Adrenal gland (tissue), 19 donors: Measurements from ENCODE around the gene PIWIL4. TPM values are rescaled to one million over a fixed set of nuclear protein-coding genes. Genes with fewer than 3 reads are reported as not detected.
A peak's percentile ranks its signal among the peaks of the same experiment; 100 is the strongest.

Experiments
- DNase-seq, 7 donors: peaks; one replicate each; pipeline ENCODE4 v3.0.0-alpha.2; 2019 to 2020
- H3K27ac ChIP-seq, 5 donors: fragments of 200-600 bp; sonication (generic) in 4 of 5; 1 replicate in 3 of 5; 2 replicates in 2 of 5; pipeline versions ENCODE4 v1.5.1 to v1.8.0; 2016 to 2020; ENCODE audit warnings: mild to moderate bottlenecking in 1 of 5
- H3K27me3 ChIP-seq: fragments of 200-600 bp; 2 replicates; pipeline ENCODE4 v1.8.0; 2021
- H3K36me3 ChIP-seq, 2 donors: fragments of 200-600 bp; replicated peaks in 1 of 2; 1 replicate in 1 of 2; 2 replicates in 1 of 2; pipeline versions ENCODE4 v1.5.1 to v1.8.0; 2018 to 2022
- H3K4me1 ChIP-seq, 2 donors: fragments of 200-600 bp; replicated peaks in 1 of 2; 1 replicate in 1 of 2; 2 replicates in 1 of 2; pipeline versions ENCODE4 v1.5.1 to v1.8.0; 2018 to 2021
- H3K4me3 ChIP-seq, 4 donors: fragments of 200-600 bp; sonication (generic) in 3 of 4; one replicate each; pipeline ENCODE4 v1.5.1; 2016 to 2018
- H3K9me3 ChIP-seq, 3 donors: fragments of 200-600 bp; sonication (generic) in 1 of 3; replicated peaks in 1 of 3; 1 replicate in 2 of 3; 2 replicates in 1 of 3; pipeline versions ENCODE4 v1.5.1 to v1.8.0; 2016 to 2021
- POLR2A ChIP-seq, 2 donors: fragments of 450-650 bp; IDR thresholded peaks; one replicate each; pipeline ENCODE4 v1.6.1; 2017; ENCODE audit warnings: antibody characterized with exemption in 2 of 2, mild to moderate bottlenecking in 2 of 2, moderate library complexity in 1 of 2
- WGBS, 4 donors: extraction: QIAGEN DNeasy Blood & Tissue Kit in 2 of 4; methylation state at CpG; one replicate each; pipeline versions ENCODE4 v1.1.5 to v1.1.7; 2013 to 2017; 5-methylcytosine and 5-hydroxymethylcytosine counted together
- intact Hi-C, 2 donors: fragments of 100-400 bp; cut with DNase I; formaldehyde crosslinking; loops; one replicate each; pipeline versions ENCODE4 v1.14.1 to v1.15.0; 2022 to 2023
- long read RNA-seq, 10 donors: library from polyadenylated mRNA in 3 of 10; unstranded in 2 of 10; stranded (forward) in 1 of 10; transcript quantifications; one replicate each; pipeline ENCODE4 v2.0.0 and lab custom pipeline, GENCODE V29; 2021 to 2026
- polyA plus RNA-seq, 3 donors: library from polyadenylated mRNA; stranded (reverse); fragments of 200-250 nt in 2 of 3; fragments of 350-450 nt in 1 of 3; fragmentation: Illumina TruSeq in 1 of 3; extraction: RNeasy Lipid Tissue Mini Kit (QIAGEN cat#74804) in 1 of 3; gene quantifications; one replicate each; pipeline ENCODE4 v1.2.3, GENCODE V29; 2013 to 2014
- total RNA-seq, 9 donors: library from RNA; depleted of rRNA in 4 of 9; stranded (reverse); fragments of >200 nt in 4 of 9; fragments of 120-200 nt in 1 of 9; fragmentation: NEBNext Ultra II Directional in 1 of 9; extraction: Animal tissue kit (Norgen Biotek cat#: 25700) in 1 of 9; gene quantifications; one replicate each; pipeline versions ENCODE4 v1.1.0 to v1.2.4, GENCODE V29; 2013 to 2023
- TF ChIP-seq, protein P1 (sequence below), 6 experiments: fragments of 450-650 bp in 4 of 6; fragments of 200-600 bp in 2 of 6; sonication (generic) in 1 of 6; IDR thresholded peaks; 1 replicate in 5 of 6; 2 replicates in 1 of 6; pipeline versions ENCODE4 v1.5.1 to v1.8.0; 2016 to 2021; ENCODE audit warnings: antibody characterized with exemption in 6 of 6, mild to moderate bottlenecking in 2 of 6, moderate library complexity in 1 of 6
- donor health status: healthy with polysubstance abuse.
- donor health status: Bipolar disorder and iron deficiency.
- donor health status: DM: yes; HTN: yes; CAD: no.
- donor health status: DM: no; HTN: no; CAD: no.
- donor health status: DM: no; HTN: no; CAD: no.
- donor health status: DM: yes; HTN: yes; CAD: no.

PIWIL4 gene
- 1 to 10 TPM in 6 of 9 donors, under 1 TPM in 3; 0.12 to 3.0 (median 1.6) TPM for total RNA-seq
- polyA plus RNA-seq, result 1 to 10 TPM in 2 of 3 donors, under 1 TPM in 1; 0.71 to 2.9 (median 2.9) TPM
- long read RNA-seq, donor 1, result 0 reads
- long read RNA-seq, donor 2, result 0 reads
- long read RNA-seq, donor 3, result 0 reads
- long read RNA-seq, donor 4, result 0 reads
- long read RNA-seq, donor 5, partial matches to known transcripts, result 0 of 2 reads
- long read RNA-seq, donor 5, other reads (novel, unspliced or antisense), result 2 of 2 reads
- long read RNA-seq, donor 6, partial matches to known transcripts, result 0 of 1 reads
- long read RNA-seq, donor 6, other reads (novel, unspliced or antisense), result 1 of 1 reads
- long read RNA-seq, donor 7, result 0 reads
- long read RNA-seq, donor 8, result 0 reads
- long read RNA-seq, donor 9, partial matches to known transcripts, result 0 of 1 reads
- long read RNA-seq, donor 9, other reads (novel, unspliced or antisense), result 0 of 1 reads
- long read RNA-seq, donor 10, result 0 reads

DNA sequence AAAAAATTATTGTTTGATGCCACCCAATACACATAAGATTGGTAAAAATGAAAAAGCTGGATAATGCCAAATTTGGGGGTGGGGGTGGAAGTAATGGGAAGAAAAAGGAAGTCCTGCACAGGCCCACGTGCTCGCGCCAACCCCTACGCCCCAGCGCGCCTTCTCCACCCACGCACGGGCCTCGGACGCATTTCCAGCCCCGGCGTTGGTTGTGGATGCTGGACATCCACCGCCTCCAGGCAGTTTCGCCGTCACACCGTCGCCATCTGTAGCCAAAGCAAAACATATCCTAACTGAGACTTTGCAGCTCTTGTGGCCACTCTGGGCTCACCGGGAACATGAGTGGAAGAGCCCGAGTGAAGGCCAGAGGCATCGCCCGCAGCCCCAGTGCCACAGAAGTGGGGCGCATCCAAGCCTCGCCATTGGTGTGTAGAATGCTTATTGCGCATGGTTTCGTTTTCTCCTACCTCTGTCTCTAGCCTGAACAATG lies at the start of gene PIWIL4:
Gene PIWIL4 (plus strand): TSS at position 188 of the 490 bp plus-strand sequence. CDS start 151 bp downstream, at position 339.
- WGBS, 4 donors, result 94 to 97% (median 96%) methylated on average over 24 to 25 of the region's 25 CpGs

DNA sequence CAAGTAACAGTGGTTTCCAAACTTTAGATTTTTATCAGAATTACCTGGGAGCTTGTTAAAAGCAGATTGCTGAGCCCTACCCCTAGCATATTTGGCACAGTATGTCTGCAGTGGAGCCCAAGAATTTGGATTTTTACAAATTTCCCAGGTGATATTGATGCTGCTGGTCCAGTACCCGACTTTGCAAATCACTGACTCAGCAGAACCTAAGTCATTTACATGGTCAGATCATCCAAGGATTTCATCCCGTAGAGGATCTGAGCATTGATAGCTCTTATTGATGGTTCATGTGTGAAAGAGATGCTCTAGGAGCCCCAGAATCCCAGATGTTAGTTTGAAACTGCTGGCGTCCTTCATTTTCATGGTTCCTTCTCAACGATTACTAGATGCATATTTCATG lies 48.9 kb upstream of the PIWIL4 start:
- Histone ChIP-seq H3K36me3 (no peaks in the 10 kb centered on the region), H3K27me3 (no peaks in the 10 kb centered on the region), H3K4me1 (peaks cover 0 to 4% of the 10 kb centered on the region in 2 donors), H3K27ac (no peak overlapping the region), H3K9me3 (no peaks in the 10 kb centered on the region), H3K4me3 (no peak overlapping the region)
- TF ChIP-seq, protein P1, sequence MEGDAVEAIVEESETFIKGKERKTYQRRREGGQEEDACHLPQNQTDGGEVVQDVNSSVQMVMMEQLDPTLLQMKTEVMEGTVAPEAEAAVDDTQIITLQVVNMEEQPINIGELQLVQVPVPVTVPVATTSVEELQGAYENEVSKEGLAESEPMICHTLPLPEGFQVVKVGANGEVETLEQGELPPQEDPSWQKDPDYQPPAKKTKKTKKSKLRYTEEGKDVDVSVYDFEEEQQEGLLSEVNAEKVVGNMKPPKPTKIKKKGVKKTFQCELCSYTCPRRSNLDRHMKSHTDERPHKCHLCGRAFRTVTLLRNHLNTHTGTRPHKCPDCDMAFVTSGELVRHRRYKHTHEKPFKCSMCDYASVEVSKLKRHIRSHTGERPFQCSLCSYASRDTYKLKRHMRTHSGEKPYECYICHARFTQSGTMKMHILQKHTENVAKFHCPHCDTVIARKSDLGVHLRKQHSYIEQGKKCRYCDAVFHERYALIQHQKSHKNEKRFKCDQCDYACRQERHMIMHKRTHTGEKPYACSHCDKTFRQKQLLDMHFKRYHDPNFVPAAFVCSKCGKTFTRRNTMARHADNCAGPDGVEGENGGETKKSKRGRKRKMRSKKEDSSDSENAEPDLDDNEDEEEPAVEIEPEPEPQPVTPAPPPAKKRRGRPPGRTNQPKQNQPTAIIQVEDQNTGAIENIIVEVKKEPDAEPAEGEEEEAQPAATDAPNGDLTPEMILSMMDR (IDR thresholded peaks at IDR 0.05), result no peak
- no peak for TF ChIP-seq POLR2A (IDR thresholded peaks at IDR 0.05)
- 55 to 71% (median 56%) methylated on average over 4 of the region's 4 CpGs for WGBS, 4 donors
- no peak for DNase-seq
- intact Hi-C loops, result no loop called here

More for the DNA sequence above, at the start of gene PIWIL4:
- Histone ChIP-seq H3K36me3 (no peaks in the 10 kb centered on the region), H3K4me3 (no peak within 1 kb of the TSS), H3K27me3 (no peaks in the 10 kb centered on the region), H3K27ac (no peak within 1 kb of the TSS), H3K4me1 (peaks cover 4 to 8% of the 10 kb centered on the region in 2 donors), H3K9me3 (no peaks in the 10 kb centered on the region)
- TF ChIP-seq POLR2A (IDR thresholded peaks at IDR 0.05), result no peak
- TF ChIP-seq, protein P1 (IDR thresholded peaks at IDR 0.05), result no peak
- DNase-seq, result no peak
- intact Hi-C loops, result no loop called here

DNA sequence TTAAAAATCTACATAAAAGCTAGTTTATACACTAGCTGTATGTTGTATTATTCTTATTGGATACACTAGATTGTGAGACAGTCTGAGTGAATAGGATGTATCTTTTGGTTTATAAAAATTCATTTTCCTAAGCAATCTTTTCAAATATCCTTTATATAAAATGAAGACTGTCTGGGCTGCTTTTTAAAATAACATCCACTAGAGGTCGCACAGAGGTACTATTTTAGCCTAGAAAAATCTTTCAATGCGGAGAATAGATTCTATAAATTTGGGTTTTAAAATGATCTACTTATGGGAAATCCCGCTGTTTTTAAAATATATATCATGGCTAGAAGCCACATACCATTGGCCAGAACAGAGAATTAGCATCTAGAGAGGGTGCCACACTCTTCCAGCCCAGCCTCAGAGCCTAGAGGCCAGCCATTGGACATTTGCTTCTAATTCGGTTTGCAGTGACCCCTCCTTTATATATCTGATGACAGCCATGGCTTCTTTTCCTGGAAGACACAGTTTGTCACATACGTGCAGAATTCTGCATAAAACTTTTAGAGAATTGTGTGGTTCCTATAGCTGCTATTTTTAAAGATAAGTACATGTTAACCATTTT lies 47.6 kb upstream of the PIWIL4 start:
- peak in 1 of 7 donors; percentile 30 for DNase-seq
- 2 to 12% (median 7%) methylated on average over 5 of the region's 5 CpGs for WGBS, 4 donors
- no peaks in the 10 kb centered on the region for H3K36me3 ChIP-seq
- intact Hi-C loops, result loop anchor here (5.0 to 10.0 kb wide), 3 partner anchors 43 to 375 kb away; no protein-coding TSS in a partner anchor
- H3K4me3 ChIP-seq, result no peak overlapping the region
- no peaks in the 10 kb centered on the region for H3K9me3 ChIP-seq
- no peaks in the 10 kb centered on the region for H3K27me3 ChIP-seq
- H3K27ac ChIP-seq, result no peak overlapping the region
- TF ChIP-seq, protein P1 (IDR thresholded peaks at IDR 0.05), result peak; percentile 45 to 77 (median 56)
- no peak for TF ChIP-seq POLR2A (IDR thresholded peaks at IDR 0.05)
- H3K4me1 ChIP-seq, result peaks cover 0 to 4% of the 10 kb centered on the region in 2 donors

DNA sequence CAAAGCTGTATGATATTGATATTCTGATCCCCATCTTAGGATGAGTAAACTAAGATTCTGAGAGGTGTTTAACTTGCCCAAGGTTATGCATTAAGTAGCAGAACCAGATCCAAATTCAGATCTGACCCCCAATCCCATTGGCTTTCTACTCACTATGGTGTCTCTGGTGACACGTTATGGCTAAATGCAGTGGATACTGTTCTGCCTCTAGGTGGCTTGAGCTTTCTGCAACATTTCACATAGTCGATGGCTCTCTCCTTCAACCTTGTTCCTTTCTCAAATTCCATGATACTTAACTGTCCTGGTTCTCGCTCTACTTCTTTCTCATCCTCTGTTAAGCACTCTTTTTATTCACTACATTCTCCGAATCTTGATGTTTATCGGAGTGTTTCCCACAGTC lies 45.5 kb upstream of the PIWIL4 start:
- 33 to 56% (median 43%) methylated on average over 5 of the region's 5 CpGs for WGBS, 4 donors
- TF ChIP-seq, protein P1 (IDR thresholded peaks at IDR 0.05), result peak in 4 of 6 experiments; percentile 7 to 46 (median 36)
- no peak for TF ChIP-seq POLR2A (IDR thresholded peaks at IDR 0.05)
- peaks cover 0 to 4% of the 10 kb centered on the region in 2 donors for H3K4me1 ChIP-seq
- DNase-seq, result no peak
- H3K36me3 ChIP-seq, result no peaks in the 10 kb centered on the region
- no peaks in the 10 kb centered on the region for H3K27me3 ChIP-seq
- no peak overlapping the region for H3K4me3 ChIP-seq
- no peaks in the 10 kb centered on the region for H3K9me3 ChIP-seq
- no peak overlapping the region for H3K27ac ChIP-seq
- intact Hi-C loops, result loop anchor here (5.0 to 10.0 kb wide), 3 partner anchors 41 to 373 kb away; no protein-coding TSS in a partner anchor
